IMR-90 (cell line): ENCODE measurements around the gene POMGNT1. TPM values are rescaled to one million over a fixed set of nuclear protein-coding genes. Genes with fewer than 3 reads are reported as not detected.

ENCODE experiments used
- ATAC-seq: fragments of 200-7000 bp; cut with Tn5 transposase; 2 replicates; pipeline ENCODE4 v1.9.1; 2020; ENCODE audit warnings: low read depth, mild to moderate bottlenecking, moderate library complexity
- BruUV-seq: library from RNA; stranded (reverse); fragments of 400-500 nt; replicated peaks from 2 replicates; lab custom pipeline; 2021; lab: Mats Ljungman, UMichigan
- CTCF ChIA-PET: fragments of 300-600 bp; formaldehyde crosslinking; extraction: SDS; loops from one replicate; lab custom pipeline; 2021; ENCODE audit warnings: antibody characterized with exemption; lab: Yijun Ruan, JAX
- POLR2A ChIA-PET: fragments of 300-600 bp; sonication (Branson Sonifier 250); formaldehyde crosslinking; loops from one replicate; lab custom pipeline; 2022; ENCODE audit warnings: antibody characterized with exemption; ENCODE audit not compliant: unreplicated experiment; lab: Charles Lee
- DNase-seq: peaks from one replicate; pipeline ENCODE4 v3.0.0; 2013
- H2AFZ ChIP-seq: replicated peaks from 2 replicates; pipeline ENCODE3; 2013; ENCODE audit warnings: low read length, mild to moderate bottlenecking; ENCODE audit not compliant: poor library complexity
- H2AK5ac ChIP-seq: 2 replicates; pipeline ENCODE4 v1.6.1; 2013; ENCODE audit warnings: low read depth, low read length, inconsistent platforms
- H2AK9ac ChIP-seq: replicated peaks from 2 replicates; pipeline ENCODE3; 2013; ENCODE audit warnings: mild to moderate bottlenecking, low read depth, low read length, moderate library complexity; ENCODE audit not compliant: poor library complexity
- H2BK120ac ChIP-seq: 2 replicates; pipeline ENCODE4 v1.6.1; 2013; ENCODE audit warnings: low read depth, low read length, inconsistent platforms
- H2BK15ac ChIP-seq: 3 replicates; pipeline ENCODE4 v1.6.1; 2013; ENCODE audit warnings: low read depth, low read length, inconsistent platforms
- H2BK20ac ChIP-seq: 2 replicates; pipeline ENCODE4 v1.6.1; 2013; ENCODE audit warnings: low read depth, mild to moderate bottlenecking, inconsistent platforms, low read length, moderate library complexity
- H2BK5ac ChIP-seq: 2 replicates; pipeline ENCODE4 v1.6.1; 2013; ENCODE audit warnings: mild to moderate bottlenecking, low read depth, low read length, inconsistent platforms; ENCODE audit not compliant: poor library complexity, severe bottlenecking
- H3K14ac ChIP-seq: replicated peaks from 2 replicates; pipeline ENCODE4 v1.6.1; 2013; ENCODE audit warnings: low read depth, low read length, inconsistent platforms
- H3K18ac ChIP-seq: 2 replicates; pipeline ENCODE4 v1.6.1; 2013; ENCODE audit warnings: low read depth, low read length, control low read depth
- H3K23ac ChIP-seq: 2 replicates; pipeline ENCODE4 v1.6.1; 2013; ENCODE audit warnings: low read depth, low read length, inconsistent platforms
- H3K27ac ChIP-seq: 2 replicates; pipeline ENCODE4 v1.5.1; 2013; ENCODE audit warnings: mild to moderate bottlenecking, control low read depth, low read length; ENCODE audit not compliant: insufficient read depth
- H3K27me3 ChIP-seq: 2 replicates; pipeline ENCODE4 v1.6.1; 2013; ENCODE audit warnings: low read length; ENCODE audit not compliant: control insufficient read depth, insufficient read depth
- H3K36me3 ChIP-seq: 2 replicates; pipeline ENCODE4 v1.6.1; 2013; ENCODE audit warnings: low read length, mixed read lengths; ENCODE audit not compliant: control insufficient read depth, insufficient read depth
- H3K4ac ChIP-seq: 2 replicates; pipeline ENCODE4 v1.6.1; 2013; ENCODE audit warnings: low read depth, low read length, inconsistent platforms
- H3K4me1 ChIP-seq: 2 replicates; pipeline ENCODE4 v1.6.1; 2013; ENCODE audit warnings: low read length, mixed read lengths; ENCODE audit not compliant: control insufficient read depth, insufficient read depth
- H3K4me2 ChIP-seq: 2 replicates; pipeline ENCODE4 v1.6.1; 2013; ENCODE audit warnings: low read depth, mild to moderate bottlenecking, control low read depth, low read length, moderate library complexity
- H3K4me3 ChIP-seq: 2 replicates; pipeline ENCODE4 v1.5.1; 2013; ENCODE audit warnings: low read depth, mild to moderate bottlenecking, control low read depth, low read length, moderate library complexity; ENCODE audit not compliant: insufficient read depth
- H3K56ac ChIP-seq: 2 replicates; pipeline ENCODE4 v1.6.1; 2013; ENCODE audit warnings: low read length, inconsistent platforms; ENCODE audit not compliant: insufficient read depth; ENCODE audit errors: extremely low read depth
- H3K79me1 ChIP-seq, 2 experiments: 2 replicates each; pipeline ENCODE4 v1.6.1; 2013; ENCODE audit warnings: low read length in 2 of 2, inconsistent platforms in 1 of 2, low read depth in 1 of 2
- H3K9ac ChIP-seq: 2 replicates; pipeline ENCODE4 v1.6.1; 2013; ENCODE audit warnings: low read depth, low read length, control low read depth
- H3K9me1 ChIP-seq: 2 replicates; pipeline ENCODE4 v1.6.1; 2013; ENCODE audit warnings: low read length, inconsistent platforms; ENCODE audit not compliant: insufficient read depth
- H3K9me3 ChIP-seq: 2 replicates; pipeline ENCODE4 v1.6.1; 2013; ENCODE audit warnings: low read length; ENCODE audit not compliant: control insufficient read depth, insufficient read depth
- H4K20me1 ChIP-seq: 2 replicates; pipeline ENCODE4 v1.6.1; 2013; ENCODE audit warnings: low read length, inconsistent platforms; ENCODE audit not compliant: insufficient read depth
- H4K5ac ChIP-seq: 2 replicates; pipeline ENCODE4 v1.6.1; 2013; ENCODE audit warnings: mild to moderate bottlenecking, low read depth, low read length, control low read depth
- H4K8ac ChIP-seq, 2 experiments: 2 replicates each; pipeline ENCODE4 v1.6.1; 2013; ENCODE audit warnings: low read depth in 2 of 2, low read length in 2 of 2, control low read depth in 1 of 2, inconsistent platforms in 1 of 2
- H4K91ac ChIP-seq: 2 replicates; pipeline ENCODE4 v1.6.1; 2013; ENCODE audit warnings: low read depth, low read length, inconsistent platforms; ENCODE audit not compliant: insufficient read depth
- BHLHE40 ChIP-seq: fragments of 150-350 bp; IDR thresholded peaks from 2 replicates; pipeline ENCODE4 v1.6.1; 2016; ENCODE audit warnings: mild to moderate bottlenecking, low read depth, low read length
- CEBPB ChIP-seq: IDR thresholded peaks from 2 replicates; pipeline ENCODE4 v1.6.1; 2012; ENCODE audit warnings: low read depth, low read length, improper control_type of control experiment
- CHD1 ChIP-seq: IDR thresholded peaks from 2 replicates; pipeline ENCODE4 v1.6.1; 2012; ENCODE audit warnings: low read depth, low read length, improper control_type of control experiment
- CTCF ChIP-seq: conservative IDR thresholded peaks from 2 replicates; pipeline ENCODE4 v1.5.1; 2012; ENCODE audit warnings: mild to moderate bottlenecking, low read depth, low read length, improper control_type of control experiment
- FOS ChIP-seq: fragments of 150-350 bp; IDR thresholded peaks from 2 replicates; pipeline ENCODE4 v1.6.1; 2016; ENCODE audit warnings: low read depth, low read length
- MAFK ChIP-seq: IDR thresholded peaks from 2 replicates; pipeline ENCODE4 v1.6.1; 2012; ENCODE audit warnings: low read depth, low read length, improper control_type of control experiment
- MAZ ChIP-seq: IDR thresholded peaks from 2 replicates; pipeline ENCODE4 v1.6.1; 2012; ENCODE audit warnings: low read depth, mild to moderate bottlenecking, low read length, improper control_type of control experiment, moderate library complexity, borderline replicate concordance
- MXI1 ChIP-seq: IDR thresholded peaks from 2 replicates; pipeline ENCODE4 v1.6.1; 2012; ENCODE audit warnings: low read depth, mild to moderate bottlenecking, low read length, moderate library complexity, borderline replicate concordance
- NFE2L2 ChIP-seq: fragments of 150-350 bp; IDR thresholded peaks from 2 replicates; pipeline ENCODE4 v1.6.1; 2016; ENCODE audit warnings: low read depth, mild to moderate bottlenecking, low read length
- POLR2A ChIP-seq: IDR thresholded peaks from 2 replicates; pipeline ENCODE4 v1.6.1; 2012; ENCODE audit warnings: mild to moderate bottlenecking, low read depth, low read length
- RAD21 ChIP-seq: IDR thresholded peaks from 2 replicates; pipeline ENCODE4 v1.6.1; 2012; ENCODE audit warnings: low read length, improper control_type of control experiment
- RCOR1 ChIP-seq: IDR thresholded peaks from 2 replicates; pipeline ENCODE4 v1.6.1; 2012; ENCODE audit warnings: mild to moderate bottlenecking, low read length, improper control_type of control experiment; ENCODE audit not compliant: insufficient replicate concordance
- RFX5 ChIP-seq: IDR thresholded peaks from 2 replicates; pipeline ENCODE4 v1.8.0; 2012; ENCODE audit warnings: low read depth, mild to moderate bottlenecking, low read length, moderate library complexity
- SMC3 ChIP-seq: fragments of 150-350 bp; IDR thresholded peaks from 2 replicates; pipeline ENCODE4 v1.6.1; 2016; ENCODE audit warnings: low read depth, mild to moderate bottlenecking, antibody characterized with exemption, low read length, moderate library complexity
- WGBS, 2 experiments: methylation state at CpG; one replicate each; pipeline versions ENCODE4 v1.1.5 to v1.1.7; 2013; ENCODE audit warnings: missing lambda C conversion rate in 2 of 2; ENCODE audit not compliant: insufficient read length in 1 of 2; ENCODE audit errors: extremely low coverage in 2 of 2; 5-methylcytosine and 5-hydroxymethylcytosine counted together
- dilution Hi-C: fragments of 300-500 bp; cut with HindIII; formaldehyde crosslinking; loops from one replicate; pipeline ENCODE4 v1.14.3; 2018; ENCODE audit warnings: low sequenced_read_pairs; ENCODE audit not compliant: unreplicated experiment
- in situ Hi-C: fragments of 300-500 bp; cut with MboI; formaldehyde crosslinking; loops from 3 replicates; pipeline ENCODE4 v1.14.3; 2019; ENCODE audit warnings: low sequenced_read_pairs, inconsistent platforms, mixed read lengths
- intact Hi-C: fragments of 100-400 bp; cut with micrococcal nuclease; formaldehyde crosslinking; loops from 2 replicates; pipeline ENCODE4 v1.10.0; 2022
- polyA plus RNA-seq, 3 experiments: library from polyadenylated mRNA; depleted of rRNA; stranded (reverse); fragments of >200 nt; gene quantifications; 2 replicates each; pipeline ENCODE4 v1.2.3, GENCODE V29; 2012; ENCODE audit warnings: low replicate concordance in 1 of 3
- total RNA-seq: library from RNA; depleted of rRNA; stranded (reverse); fragments of >200 nt; gene quantifications from 2 replicates; pipeline ENCODE4 v1.2.3, GENCODE V29; 2012
- TF ChIP-seq, protein P1 (sequence below): fragments of 150-350 bp; IDR thresholded peaks from 2 replicates; pipeline ENCODE4 v1.6.1; 2016; ENCODE audit warnings: low read depth, mild to moderate bottlenecking, low read length, moderate library complexity, borderline replicate concordance

The POMGNT1 gene
- total and polyA plus RNA-seq, 2 of the 4 experiments (the other 2 are of a cell fraction), result 54.8 to 65.3 TPM

GRCh38 chr1:46236882-46237281 is 38.6 kb upstream of the POMGNT1 start:
- CTCF ChIA-PET, result interaction anchor here (0.6 kb wide), 1 partner anchor 8 kb away, joined by 7 read pairs; no protein-coding TSS in a partner anchor
- Histone ChIP-seq H3K4me2 (no peak overlapping the region), H2BK5ac (no peak overlapping the region), H3K9me1 (no peaks in the 10 kb centered on the region), H4K91ac (no peak overlapping the region), H3K18ac (no peak overlapping the region), H3K27me3 (no peaks in the 10 kb centered on the region), H3K36me3 (no peaks in the 10 kb centered on the region), H3K9me3 (peaks cover 7% of the 10 kb centered on the region), H2AK5ac (no peak overlapping the region), H2BK20ac (no peak overlapping the region), H3K56ac (no peak overlapping the region), H3K9ac (no peak overlapping the region), H4K8ac (no peak overlapping the region), H2AK9ac (no peak overlapping the region), H3K4me1 (no peaks in the 10 kb centered on the region), H4K20me1 (no peaks in the 10 kb centered on the region), H3K23ac (no peak overlapping the region), H4K5ac (no peak overlapping the region), H3K27ac (no peak overlapping the region), H3K4me3 (no peak overlapping the region), H3K79me1 (no peaks in the 10 kb centered on the region), H3K4ac (no peak overlapping the region), H2BK15ac (no peak overlapping the region), H2BK120ac (no peak overlapping the region), H3K14ac (no peak overlapping the region), H2AFZ (no peak overlapping the region)
- no CpG with 5 or more reads among the region's 4 CpGs for WGBS, 2 experiments
- POLR2A ChIA-PET, result no interaction called here
- no TSS peak for BruUV-seq
- in situ Hi-C loops (no loop called here), intact Hi-C loops (no loop called here), dilution Hi-C loops (no loop called here)
- DNase-seq, result no peak
- no peak for ATAC-seq
- TF ChIP-seq CEBPB (no peak), MAFK (no peak), RAD21 (no peak), POLR2A (no peak), MXI1 (no peak), BHLHE40 (no peak), NFE2L2 (no peak), CTCF (no peak), RFX5 (no peak), MAZ (no peak), FOS (no peak), SMC3 (no peak), RCOR1 (no peak), CHD1 (no peak)
- TF ChIP-seq, protein P1, sequence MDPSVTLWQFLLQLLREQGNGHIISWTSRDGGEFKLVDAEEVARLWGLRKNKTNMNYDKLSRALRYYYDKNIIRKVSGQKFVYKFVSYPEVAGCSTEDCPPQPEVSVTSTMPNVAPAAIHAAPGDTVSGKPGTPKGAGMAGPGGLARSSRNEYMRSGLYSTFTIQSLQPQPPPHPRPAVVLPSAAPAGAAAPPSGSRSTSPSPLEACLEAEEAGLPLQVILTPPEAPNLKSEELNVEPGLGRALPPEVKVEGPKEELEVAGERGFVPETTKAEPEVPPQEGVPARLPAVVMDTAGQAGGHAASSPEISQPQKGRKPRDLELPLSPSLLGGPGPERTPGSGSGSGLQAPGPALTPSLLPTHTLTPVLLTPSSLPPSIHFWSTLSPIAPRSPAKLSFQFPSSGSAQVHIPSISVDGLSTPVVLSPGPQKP, result no peak
